HFF-Myc (cell line): ENCODE data around the gene GNB3.
"Not testable (repeated sequence)": the region's sequence is repeated elsewhere in the genome, so short reads cannot be mapped to it uniquely, and the experiment has no call there.

ENCODE experiments used
- DNase-seq: peaks from one replicate; pipeline ENCODE4 v3.0.0-alpha.2; 2011; ENCODE audit warnings: low read depth; ENCODE audit errors: extremely low read depth
- H3K4me3 ChIP-seq: replicated peaks from 2 replicates; pipeline ENCODE4 v1.5.1; 2011; ENCODE audit warnings: low read depth, mild to moderate bottlenecking, control low read depth, low read length
- TF ChIP-seq, protein P1 (sequence below): IDR thresholded peaks from 2 replicates; pipeline ENCODE4 v1.5.1; 2012; ENCODE audit warnings: mild to moderate bottlenecking, low read depth, low read length, control low read depth; ENCODE audit errors: missing control alignments

Gene GNB3

DNA sequence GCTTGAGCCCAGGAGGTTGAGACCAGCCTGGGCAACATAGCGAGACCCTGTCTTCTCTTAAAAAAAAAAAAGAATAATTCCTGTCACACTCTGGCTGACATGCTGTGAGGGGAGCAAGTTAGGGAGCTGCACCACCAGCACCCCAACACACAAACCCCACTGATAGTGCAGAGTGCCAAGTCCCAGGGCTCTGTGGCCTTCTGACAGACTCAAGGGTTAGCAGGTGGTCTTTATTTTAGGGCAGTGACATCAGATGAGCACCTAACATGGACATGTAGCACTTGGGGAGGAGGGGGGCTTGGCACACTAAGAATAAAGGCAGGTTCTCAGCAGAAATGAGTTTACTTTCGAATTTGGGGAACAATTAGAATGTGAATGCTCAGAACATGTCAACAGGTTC, 18.1 kb downstream of the GNB3 start:
- TF ChIP-seq, protein P1, sequence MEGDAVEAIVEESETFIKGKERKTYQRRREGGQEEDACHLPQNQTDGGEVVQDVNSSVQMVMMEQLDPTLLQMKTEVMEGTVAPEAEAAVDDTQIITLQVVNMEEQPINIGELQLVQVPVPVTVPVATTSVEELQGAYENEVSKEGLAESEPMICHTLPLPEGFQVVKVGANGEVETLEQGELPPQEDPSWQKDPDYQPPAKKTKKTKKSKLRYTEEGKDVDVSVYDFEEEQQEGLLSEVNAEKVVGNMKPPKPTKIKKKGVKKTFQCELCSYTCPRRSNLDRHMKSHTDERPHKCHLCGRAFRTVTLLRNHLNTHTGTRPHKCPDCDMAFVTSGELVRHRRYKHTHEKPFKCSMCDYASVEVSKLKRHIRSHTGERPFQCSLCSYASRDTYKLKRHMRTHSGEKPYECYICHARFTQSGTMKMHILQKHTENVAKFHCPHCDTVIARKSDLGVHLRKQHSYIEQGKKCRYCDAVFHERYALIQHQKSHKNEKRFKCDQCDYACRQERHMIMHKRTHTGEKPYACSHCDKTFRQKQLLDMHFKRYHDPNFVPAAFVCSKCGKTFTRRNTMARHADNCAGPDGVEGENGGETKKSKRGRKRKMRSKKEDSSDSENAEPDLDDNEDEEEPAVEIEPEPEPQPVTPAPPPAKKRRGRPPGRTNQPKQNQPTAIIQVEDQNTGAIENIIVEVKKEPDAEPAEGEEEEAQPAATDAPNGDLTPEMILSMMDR: no peak
- no peak overlapping the region for H3K4me3 ChIP-seq
- no peak for DNase-seq

DNA sequence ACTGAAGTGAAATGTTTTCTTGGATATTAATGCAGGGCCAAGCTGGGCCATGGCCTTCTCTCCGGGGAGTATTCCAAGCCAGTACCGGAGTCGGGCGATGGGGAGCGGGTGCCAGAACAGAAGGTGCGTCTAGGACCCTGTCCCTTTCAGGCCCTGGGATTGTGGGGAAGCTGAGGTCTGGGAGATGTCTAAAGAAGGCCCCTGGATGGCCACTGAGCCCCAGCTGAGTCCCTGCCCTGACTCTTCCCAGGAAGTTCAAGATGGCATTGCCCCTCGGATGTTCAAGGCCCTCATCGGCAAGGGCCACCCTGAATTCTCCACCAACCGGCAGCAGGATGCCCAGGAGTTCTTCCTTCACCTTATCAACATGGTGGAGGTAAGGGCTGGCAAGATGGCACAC, 19.4 kb downstream of the GNB3 start:
- TF ChIP-seq, protein P1: no peak
- DNase-seq: no peak
- H3K4me3 ChIP-seq: no peak overlapping the region

DNA sequence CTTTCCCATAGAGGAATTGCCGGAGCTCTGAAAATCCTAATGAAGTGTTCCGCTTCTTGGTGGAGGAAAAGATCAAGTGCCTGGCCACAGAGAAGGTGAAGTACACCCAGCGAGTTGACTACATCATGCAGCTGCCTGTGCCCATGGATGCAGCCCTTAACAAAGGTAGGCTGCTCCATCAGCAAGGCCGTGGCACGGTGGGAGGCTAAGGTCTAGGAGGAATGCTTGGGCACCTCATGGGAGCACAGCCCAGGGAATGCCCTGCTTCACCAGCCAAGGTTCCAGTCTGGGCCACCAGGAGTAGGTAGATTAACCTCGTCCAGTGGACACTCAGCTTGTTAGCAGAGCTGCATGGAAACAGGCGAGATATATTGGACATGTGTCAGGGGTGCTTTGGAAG, 20.2 kb downstream of the GNB3 start:
- H3K4me3 ChIP-seq: no peak overlapping the region
- TF ChIP-seq, protein P1: no peak
- DNase-seq: no peak

DNA sequence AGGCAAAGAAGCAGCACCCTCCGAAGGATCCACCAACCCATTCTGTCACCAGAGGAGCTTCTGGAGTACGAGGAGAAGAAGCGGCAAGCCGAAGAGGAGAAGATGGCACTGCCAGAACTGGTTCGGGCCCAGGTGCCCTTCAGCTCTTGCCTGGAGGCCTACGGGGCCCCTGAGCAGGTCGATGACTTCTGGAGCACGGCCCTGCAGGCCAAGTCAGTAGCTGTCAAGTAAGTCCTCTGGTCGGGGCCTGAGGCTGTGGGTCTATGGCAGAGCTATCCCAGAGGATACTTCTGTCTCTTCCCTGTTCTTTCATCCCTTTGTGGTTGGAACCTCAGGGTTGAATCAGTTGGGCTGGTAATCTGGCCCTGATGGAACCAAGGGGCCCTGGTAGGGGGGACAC, 20.7 kb downstream of the GNB3 start:
- no peak for DNase-seq
- TF ChIP-seq, protein P1: no peak
- no peak overlapping the region for H3K4me3 ChIP-seq

DNA sequence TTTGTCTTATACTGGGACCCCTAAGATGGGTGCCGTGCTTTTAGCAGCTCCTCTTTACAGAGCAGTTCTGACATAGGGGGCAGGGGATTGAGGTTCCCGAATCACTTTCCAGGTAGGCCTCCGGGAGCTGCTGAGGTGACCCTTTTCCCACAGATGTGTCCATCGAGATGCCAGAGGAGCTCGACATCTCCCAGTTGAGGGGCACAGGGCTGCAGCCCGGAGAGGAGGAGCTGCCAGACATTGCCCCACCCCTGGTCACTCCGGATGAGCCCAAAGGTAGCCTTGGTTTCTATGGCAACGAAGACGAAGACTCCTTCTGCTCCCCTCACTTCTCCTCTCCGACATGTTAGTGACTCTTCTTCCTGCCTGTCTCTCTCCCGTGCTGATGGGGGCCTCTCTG, 22.3 kb downstream of the GNB3 start:
- DNase-seq: no peak
- TF ChIP-seq, protein P1: no peak
- no peak overlapping the region for H3K4me3 ChIP-seq

DNA sequence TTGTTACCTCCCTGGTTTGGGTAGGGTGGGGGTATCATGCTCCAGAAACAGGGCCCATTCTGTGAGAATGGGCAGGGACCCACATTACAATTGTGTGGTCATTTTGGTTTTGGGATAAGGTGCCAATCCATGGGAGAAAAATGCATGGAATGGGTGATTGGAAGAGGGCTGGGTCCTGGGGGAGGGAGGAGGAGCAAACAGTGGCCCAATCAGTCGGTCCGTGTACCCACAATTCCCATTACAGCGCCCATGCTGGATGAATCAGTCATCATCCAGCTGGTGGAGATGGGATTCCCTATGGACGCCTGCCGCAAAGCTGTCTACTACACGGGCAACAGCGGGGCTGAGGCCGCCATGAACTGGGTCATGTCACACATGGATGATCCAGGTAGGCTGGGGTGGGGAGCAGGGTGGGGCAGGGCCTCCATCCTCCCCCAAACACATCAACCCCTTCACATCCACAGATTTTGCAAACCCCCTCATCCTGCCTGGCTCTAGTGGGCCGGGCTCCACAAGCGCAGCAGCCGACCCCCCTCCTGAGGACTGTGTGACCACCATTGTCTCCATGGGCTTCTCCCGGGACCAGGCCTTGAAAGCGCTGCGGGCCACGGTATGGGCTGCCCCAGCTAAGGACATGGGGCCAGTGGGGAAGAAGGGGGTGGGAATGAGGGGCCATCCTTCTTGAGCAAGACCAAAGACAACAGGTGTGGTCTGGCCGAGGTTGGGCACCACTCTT, 23.0 kb downstream of the GNB3 start:
- no peak overlapping the region for H3K4me3 ChIP-seq
- TF ChIP-seq, protein P1: no peak
- no peak for DNase-seq

DNA sequence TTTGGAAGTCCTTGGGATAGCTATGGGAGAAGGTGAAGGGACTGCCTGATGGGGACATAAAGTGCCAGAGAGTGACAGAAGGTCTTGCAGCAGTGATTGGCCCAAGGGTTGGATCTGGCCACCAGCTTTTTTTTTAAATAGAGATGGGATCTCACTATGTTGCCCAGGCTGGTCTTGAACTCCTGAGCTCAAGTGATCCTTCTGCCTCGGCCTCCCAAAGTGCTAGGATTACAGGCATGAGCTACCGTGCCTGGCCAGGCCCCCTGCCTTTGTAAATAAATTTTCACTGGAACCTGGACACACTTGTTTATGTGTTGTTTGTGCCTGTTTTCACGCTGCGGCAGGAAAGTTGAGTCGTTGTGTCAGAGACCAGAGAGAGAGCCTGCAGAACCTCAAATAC, 24.6 kb downstream of the GNB3 start:
- not testable (repeated sequence) for H3K4me3 ChIP-seq, DNase-seq
